A172 (cell line): Measurements from ENCODE around the gene KLHL11. TPM values are rescaled to one million over a fixed set of nuclear protein-coding genes. Genes with fewer than 3 reads are reported as not detected.
A peak's percentile ranks its signal among the peaks of the same experiment; 100 is the strongest.

Experiments
- DNase-seq: peaks from one replicate; pipeline ENCODE4 v3.0.0-alpha.2; 2015; ENCODE audit warnings: low spot score
- total RNA-seq: library from RNA; depleted of rRNA; stranded (reverse); fragments of >200 nt; shearing (Covaris generic); gene quantifications from 2 replicates; pipeline ENCODE4 v1.2.3, GENCODE V29; 2014; rRNA removed

Gene KLHL11
- 31.5 and 34.8 TPM in 2 replicates for total RNA-seq

- DNase-seq = peak; percentile 84
These were observed at the start of gene KLHL11 for GRCh38 chr17:41864836-41865595. KLHL11 (minus strand) TSS chr17:41865423; CDS start chr17:41865370, 53 bp downstream.

- DNase-seq = no peak
These were observed 49.8 kb upstream of the KLHL11 start for GRCh38 chr17:41915020-41915419.

- no peak for DNase-seq
These were observed 49.1 kb upstream of the KLHL11 start for GRCh38 chr17:41914358-41914766.

GRCh38 chr17:41913798-41914197, 48.6 kb upstream of the KLHL11 start:
- DNase-seq = no peak

GRCh38 chr17:41912925-41913324, 47.7 kb upstream of the KLHL11 start:
- no peak for DNase-seq

- peak; percentile 99 for DNase-seq
These were observed 45.6 kb upstream of the KLHL11 start for GRCh38 chr17:41910701-41911391.

GRCh38 chr17:41909088-41909487, 43.9 kb upstream of the KLHL11 start:
- no peak for DNase-seq

GRCh38 chr17:41907633-41908539, 42.7 kb upstream of the KLHL11 start:
- DNase-seq = peak; percentile 55

- peak; percentile 98 for DNase-seq
These were observed 41.9 kb upstream of the KLHL11 start for GRCh38 chr17:41907185-41907556.

GRCh38 chr17:41906465-41907184, 41.4 kb upstream of the KLHL11 start:
- no peak for DNase-seq

- DNase-seq = no peak
These were observed 39.9 kb upstream of the KLHL11 start for GRCh38 chr17:41905172-41905571.

GRCh38 chr17:41904242-41904841, 39.1 kb upstream of the KLHL11 start:
- DNase-seq = no peak

GRCh38 chr17:41901646-41902045, 36.4 kb upstream of the KLHL11 start:
- DNase-seq = no peak

- no peak for DNase-seq
These were observed 31.5 kb upstream of the KLHL11 start for GRCh38 chr17:41896726-41897125.

- no peak for DNase-seq
These were observed 30.4 kb upstream of the KLHL11 start for GRCh38 chr17:41895617-41896016.

- DNase-seq = peak; percentile 57
These were observed 29.6 kb upstream of the KLHL11 start for GRCh38 chr17:41894791-41895331.

GRCh38 chr17:41893384-41893783, 28.2 kb upstream of the KLHL11 start:
- DNase-seq = no peak

GRCh38 chr17:41892021-41892376, 26.8 kb upstream of the KLHL11 start:
- no peak for DNase-seq

- DNase-seq = no peak
These were observed 26.2 kb upstream of the KLHL11 start for GRCh38 chr17:41891135-41892020.
